ENCODE results near the gene CFAP221.

Gene CFAP221

GRCh38 chr2:119703526-119703925 is 159.3 kb downstream of the CFAP221 start:
- DNase-seq, result no peak

DNA sequence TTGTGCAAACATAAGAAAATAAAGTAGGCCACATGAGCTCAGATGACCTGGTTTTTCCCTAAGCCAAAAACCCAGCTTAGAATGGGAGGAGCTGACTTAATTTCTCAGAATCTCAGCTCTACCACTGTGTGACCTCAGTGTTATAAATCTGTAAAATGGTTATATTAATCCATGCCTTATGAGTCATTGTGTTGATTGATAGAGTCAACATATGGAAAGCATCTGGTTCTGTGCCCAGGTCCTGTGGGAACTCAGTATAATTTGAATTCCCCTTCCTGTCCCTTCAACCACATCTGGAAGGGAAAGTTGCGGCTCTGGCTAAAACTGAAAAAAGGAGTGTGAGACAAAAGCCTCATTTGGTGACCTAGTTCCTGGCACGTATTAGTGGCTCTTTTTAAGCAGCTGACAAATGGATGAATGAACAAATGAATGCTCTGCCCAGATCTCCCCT is 160.4 kb downstream of the CFAP221 start:
- DNase-seq, result no peak

DNA sequence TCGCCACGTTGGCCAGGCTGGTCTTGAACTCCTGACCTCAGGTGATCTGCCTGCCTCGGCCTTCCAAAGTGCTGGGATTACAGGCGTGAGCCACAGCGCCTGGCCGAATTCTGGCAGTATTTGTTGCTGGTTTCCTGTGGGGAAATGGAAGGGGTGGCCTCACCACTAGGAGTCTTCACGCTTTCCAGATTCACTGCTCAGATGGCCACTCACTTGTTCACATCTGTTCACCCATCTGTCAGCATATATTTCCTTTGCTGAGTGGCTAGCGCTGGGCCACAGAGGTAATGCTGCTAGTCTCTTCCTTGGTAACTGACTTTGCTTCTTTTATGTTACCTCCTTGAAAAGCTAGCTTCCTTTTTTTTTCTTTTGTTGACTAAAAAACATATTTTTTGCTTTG is 162.0 kb downstream of the CFAP221 start:
- no peak for DNase-seq

Measured in stimulated activated CD4-positive, alpha-beta T cell treated with anti-CD3 and anti-CD28 coated beads, Interleukin-2, amount 100 ng/mL, for 24 hours (primary cell).